Loucy (cell line): Measurements from ENCODE around the gene EPYC.

Experiments
- H2AFZ ChIP-seq: fragments of 200-600 bp; sonication (generic); 2 replicates; pipeline ENCODE4 v1.6.0; 2016; ENCODE audit warnings: antibody characterized with exemption, mild to moderate bottlenecking, low read length, moderate library complexity
- H3F3A ChIP-seq: fragments of 200-600 bp; 2 replicates; pipeline ENCODE4 v1.6.0; 2016; ENCODE audit warnings: antibody characterized with exemption, low read depth, mild to moderate bottlenecking
- H3K27me3 ChIP-seq: fragments of 200-600 bp; sonication (generic); 2 replicates; pipeline ENCODE4 v1.6.1; 2014; ENCODE audit warnings: low read length, mild to moderate bottlenecking; ENCODE audit not compliant: insufficient read depth, poor library complexity, severe bottlenecking
- H3K36me3 ChIP-seq: fragments of 200-600 bp; sonication (generic); 2 replicates; pipeline ENCODE4 v1.6.1; 2016; ENCODE audit warnings: low read length; ENCODE audit not compliant: insufficient read depth
- H3K4me1 ChIP-seq: fragments of 200-600 bp; sonication (generic); 2 replicates; pipeline ENCODE4 v1.5.1; 2014; ENCODE audit warnings: low read length, mild to moderate bottlenecking; ENCODE audit not compliant: insufficient read depth, poor library complexity, severe bottlenecking
- H3K4me2 ChIP-seq: fragments of 200-600 bp; sonication (generic); 2 replicates; pipeline ENCODE4 v1.6.0; 2014; ENCODE audit warnings: antibody characterized with exemption, low read length, low read depth, mild to moderate bottlenecking; ENCODE audit not compliant: poor library complexity, severe bottlenecking
- H3K4me3 ChIP-seq: fragments of 200-600 bp; sonication (generic); 2 replicates; pipeline ENCODE4 v1.5.1; 2014; ENCODE audit warnings: low read length, mild to moderate bottlenecking, mixed read lengths; ENCODE audit not compliant: poor library complexity, severe bottlenecking
- H3K79me2 ChIP-seq: fragments of 200-600 bp; sonication (generic); 2 replicates; pipeline ENCODE4 v1.6.1; 2014; ENCODE audit warnings: low read length; ENCODE audit not compliant: insufficient read depth
- H3K9ac ChIP-seq: fragments of 200-600 bp; sonication (generic); 2 replicates; pipeline ENCODE4 v1.6.0; 2014; ENCODE audit warnings: mild to moderate bottlenecking, low read depth, low read length, moderate library complexity; ENCODE audit not compliant: poor library complexity, severe bottlenecking
- H3K9me2 ChIP-seq: fragments of 200-600 bp; sonication (generic); replicated peaks from 2 replicates; pipeline ENCODE4 v1.6.1; 2016; ENCODE audit warnings: low read depth, low read length, mixed read lengths
- H3K9me3 ChIP-seq: fragments of 200-600 bp; sonication (generic); 2 replicates; pipeline ENCODE4 v1.6.1; 2014; ENCODE audit warnings: mild to moderate bottlenecking, antibody characterized with exemption, low read length, low read depth; ENCODE audit not compliant: insufficient read depth
- H4K20me1 ChIP-seq: fragments of 200-600 bp; sonication (generic); 2 replicates; pipeline ENCODE4 v1.6.0; 2014; ENCODE audit warnings: antibody characterized with exemption, low read length, mild to moderate bottlenecking; ENCODE audit not compliant: insufficient read depth, poor library complexity, severe bottlenecking
- CTCF ChIP-seq: fragments of 200-600 bp; sonication (generic); conservative IDR thresholded peaks from 2 replicates; pipeline ENCODE4 v1.5.1; 2014; ENCODE audit warnings: mild to moderate bottlenecking, antibody characterized with exemption, low read length
- EZH2phosphoT487 ChIP-seq: fragments of 200-600 bp; IDR thresholded peaks from 2 replicates; pipeline ENCODE4 v1.6.1; 2018; ENCODE audit warnings: antibody characterized with exemption, mild to moderate bottlenecking, moderate library complexity, borderline replicate concordance

Gene EPYC

GRCh38 chr12:90965204-90965603, 39.6 kb downstream of the EPYC start:
- Histone ChIP-seq H3K4me2 (no peak overlapping the region), H3K36me3 (no peaks in the 10 kb centered on the region), H2AFZ (no peak overlapping the region), H3K27me3 (no peaks in the 10 kb centered on the region), H3K4me1 (no peaks in the 10 kb centered on the region), H3K9ac (no peak overlapping the region), H3K4me3 (no peak overlapping the region), H3K9me2 (no peaks in the 10 kb centered on the region), H3F3A (no peaks in the 10 kb centered on the region), H4K20me1 (no peaks in the 10 kb centered on the region), H3K9me3 (no peaks in the 10 kb centered on the region), H3K79me2 (no peaks in the 10 kb centered on the region)
- no peak for TF ChIP-seq EZH2phosphoT487
- TF ChIP-seq CTCF = no peak

GRCh38 chr12:90964616-90965015, 40.2 kb downstream of the EPYC start:
- H2AFZ ChIP-seq = no peak overlapping the region
- no peak overlapping the region for H3K9ac ChIP-seq
- H3K27me3 ChIP-seq = no peaks in the 10 kb centered on the region
- H3K79me2 ChIP-seq = no peaks in the 10 kb centered on the region
- no peak overlapping the region for H3K4me2 ChIP-seq
- H4K20me1 ChIP-seq = no peaks in the 10 kb centered on the region
- no peak overlapping the region for H3K4me3 ChIP-seq
- H3K9me3 ChIP-seq = no peaks in the 10 kb centered on the region
- H3F3A ChIP-seq = no peaks in the 10 kb centered on the region
- H3K4me1 ChIP-seq = no peaks in the 10 kb centered on the region
- H3K9me2 ChIP-seq = no peaks in the 10 kb centered on the region
- H3K36me3 ChIP-seq = no peaks in the 10 kb centered on the region
- TF ChIP-seq EZH2phosphoT487 (no peak), CTCF (no peak)

- Histone ChIP-seq H3K36me3 (no peaks in the 10 kb centered on the region), H3K9me2 (no peaks in the 10 kb centered on the region), H3K79me2 (no peaks in the 10 kb centered on the region), H3F3A (no peaks in the 10 kb centered on the region), H3K9ac (no peak overlapping the region), H2AFZ (no peak overlapping the region), H3K4me1 (no peaks in the 10 kb centered on the region), H3K27me3 (no peaks in the 10 kb centered on the region), H4K20me1 (no peaks in the 10 kb centered on the region), H3K4me3 (no peak overlapping the region), H3K4me2 (no peak overlapping the region), H3K9me3 (no peaks in the 10 kb centered on the region)
- TF ChIP-seq EZH2phosphoT487 (no peak), CTCF (no peak)
These were observed 40.8 kb downstream of the EPYC start for GRCh38 chr12:90963946-90964345.
